H9 (cell line): ENCODE measurements around the gene PITPNM1. TPM values are rescaled to one million over a fixed set of nuclear protein-coding genes. Genes with fewer than 3 reads are reported as not detected.

Experiments used
- DNase-seq: peaks from one replicate; pipeline ENCODE4 v3.0.0-alpha.2; 2017
- H2AFZ ChIP-seq: one replicate; pipeline ENCODE4 v1.6.1; 2013; ENCODE audit warnings: mild to moderate bottlenecking, low read length, control low read depth, moderate library complexity
- H2AK5ac ChIP-seq: 2 replicates; pipeline ENCODE4 v1.6.1; 2013; ENCODE audit warnings: low read length, control low read depth, mixed read lengths; ENCODE audit not compliant: insufficient read length
- H2BK120ac ChIP-seq: one replicate; pipeline ENCODE4 v1.6.1; 2013; ENCODE audit warnings: low read depth, mild to moderate bottlenecking, low read length, control low read depth, inconsistent platforms; ENCODE audit not compliant: poor library complexity, severe bottlenecking
- H2BK12ac ChIP-seq: 2 replicates; pipeline ENCODE4 v1.6.1; 2013; ENCODE audit warnings: low read length, control low read depth, mixed read lengths, low read depth; ENCODE audit not compliant: insufficient read length
- H2BK15ac ChIP-seq: 2 replicates; pipeline ENCODE4 v1.6.1; 2013; ENCODE audit warnings: low read depth, low read length, control low read depth
- H2BK20ac ChIP-seq: one replicate; pipeline ENCODE4 v1.6.1; 2013; ENCODE audit warnings: low read depth, mild to moderate bottlenecking, low read length, control low read depth, inconsistent platforms; ENCODE audit not compliant: poor library complexity, severe bottlenecking
- H2BK5ac ChIP-seq: 2 replicates; pipeline ENCODE4 v1.6.1; 2013; ENCODE audit warnings: low read length, control low read depth, mixed read lengths; ENCODE audit not compliant: insufficient read length
- H3K14ac ChIP-seq: 2 replicates; pipeline ENCODE4 v1.6.1; 2013; ENCODE audit warnings: low read length, control low read depth; ENCODE audit not compliant: insufficient read depth
- H3K18ac ChIP-seq: 2 replicates; pipeline ENCODE4 v1.6.1; 2013; ENCODE audit warnings: low read depth, mild to moderate bottlenecking, mixed read lengths, low read length, control low read depth; ENCODE audit not compliant: insufficient read length
- H3K23ac ChIP-seq: 2 replicates; pipeline ENCODE4 v1.6.1; 2013; ENCODE audit warnings: low read length, control low read depth, mixed read lengths, low read depth; ENCODE audit not compliant: insufficient read length
- H3K23me2 ChIP-seq: 2 replicates; pipeline ENCODE4 v1.6.1; 2013; ENCODE audit warnings: low read depth, mild to moderate bottlenecking, mixed read lengths, low read length, control low read depth; ENCODE audit not compliant: insufficient read length, poor library complexity, severe bottlenecking
- H3K27ac ChIP-seq: 2 replicates; pipeline ENCODE4 v1.5.1; 2013; ENCODE audit warnings: low read length, control low read depth, mixed read lengths, low read depth; ENCODE audit not compliant: insufficient read length
- H3K27me3 ChIP-seq: 2 replicates; pipeline ENCODE4 v1.6.1; 2013; ENCODE audit warnings: low read length, control low read depth, inconsistent platforms; ENCODE audit not compliant: insufficient read depth
- H3K4ac ChIP-seq: 2 replicates; pipeline ENCODE4 v1.6.1; 2013; ENCODE audit warnings: low read depth, mild to moderate bottlenecking, control low read depth, inconsistent platforms, low read length, moderate library complexity
- H3K4me1 ChIP-seq: 2 replicates; pipeline ENCODE4 v1.6.1; 2013; ENCODE audit warnings: low read length, control low read depth, inconsistent platforms; ENCODE audit not compliant: insufficient read depth
- H3K4me2 ChIP-seq: 2 replicates; pipeline ENCODE4 v1.6.1; 2013; ENCODE audit warnings: low read length, control low read depth, mixed read lengths; ENCODE audit not compliant: insufficient read length, insufficient read depth
- H3K56ac ChIP-seq: 2 replicates; pipeline ENCODE4 v1.6.1; 2013; ENCODE audit warnings: low read depth, mild to moderate bottlenecking, mixed read lengths, low read length, control low read depth; ENCODE audit not compliant: insufficient read length
- H3K79me1 ChIP-seq: 2 replicates; pipeline ENCODE4 v1.6.1; 2013; ENCODE audit warnings: low read depth, mild to moderate bottlenecking, moderate library complexity, low read length, control low read depth, inconsistent platforms; ENCODE audit not compliant: insufficient read depth, poor library complexity, severe bottlenecking
- H3K79me2 ChIP-seq: 2 replicates; pipeline ENCODE4 v1.6.1; 2013; ENCODE audit warnings: low read length, control low read depth, inconsistent platforms; ENCODE audit not compliant: insufficient read depth
- H3K9ac ChIP-seq: 2 replicates; pipeline ENCODE4 v1.6.1; 2013; ENCODE audit warnings: low read length, control low read depth, mixed read lengths; ENCODE audit not compliant: insufficient read length; ENCODE audit errors: extremely low read depth
- H3K9me3 ChIP-seq: one replicate; pipeline ENCODE4 v1.6.1; 2013; ENCODE audit warnings: low read depth, low read length, inconsistent platforms; ENCODE audit not compliant: control insufficient read depth
- H3T11ph ChIP-seq: one replicate; pipeline ENCODE4 v1.6.1; 2013; ENCODE audit warnings: mild to moderate bottlenecking, low read length, control low read depth, inconsistent platforms
- H4K20me1 ChIP-seq: one replicate; pipeline ENCODE4 v1.6.1; 2013; ENCODE audit not compliant: control insufficient read depth, insufficient read length, insufficient read depth
- H4K5ac ChIP-seq: 2 replicates; pipeline ENCODE4 v1.6.1; 2013; ENCODE audit warnings: low read depth, mild to moderate bottlenecking, mixed read lengths, low read length, control low read depth; ENCODE audit not compliant: insufficient read length
- H4K8ac ChIP-seq: replicated peaks from 2 replicates; pipeline ENCODE4 v1.6.1; 2013; ENCODE audit warnings: low read length, control low read depth, mixed read lengths, low read depth; ENCODE audit not compliant: insufficient read length
- H4K91ac ChIP-seq: 2 replicates; pipeline ENCODE4 v1.6.1; 2013; ENCODE audit warnings: low read depth, mild to moderate bottlenecking, moderate library complexity, mixed read lengths, low read length, control low read depth; ENCODE audit not compliant: insufficient read length
- H3K27ac Mint-ChIP-seq, 3 experiments: 2 replicates in 2 of 3; 3 replicates in 1 of 3; pipeline ENCODE4 v1.8.0; 2020 to 2021; ENCODE audit warnings: mixed read lengths in 3 of 3, mild to moderate bottlenecking in 1 of 3, moderate library complexity in 1 of 3
- H3K27me3 Mint-ChIP-seq: 2 replicates; pipeline ENCODE4 v1.8.0; 2021; ENCODE audit warnings: low read depth, mild to moderate bottlenecking, moderate library complexity, mixed read lengths
- H3K36me3 Mint-ChIP-seq, 3 experiments: 2 replicates in 2 of 3; 3 replicates in 1 of 3; pipeline ENCODE4 v1.8.0; 2020 to 2021; ENCODE audit warnings: low read depth in 3 of 3, mixed read lengths in 3 of 3; ENCODE audit not compliant: insufficient read depth in 1 of 3
- H3K4me1 Mint-ChIP-seq, 2 experiments: 2 replicates each; pipeline ENCODE4 v1.8.0; 2020; ENCODE audit warnings: mixed read lengths in 2 of 2
- H3K4me3 Mint-ChIP-seq, 2 experiments: 2 replicates in 1 of 2; 3 replicates in 1 of 2; pipeline ENCODE4 v1.8.0; 2020 to 2021; ENCODE audit warnings: mild to moderate bottlenecking in 2 of 2, mixed read lengths in 2 of 2, moderate library complexity in 1 of 2
- H3K9me3 Mint-ChIP-seq, 2 experiments: 2 replicates in 1 of 2; 3 replicates in 1 of 2; pipeline ENCODE4 v1.8.0; 2020; ENCODE audit warnings: mild to moderate bottlenecking in 2 of 2, mixed read lengths in 2 of 2, moderate library complexity in 1 of 2
- CTCF ChIP-seq: fragments of 200-600 bp; sonication (generic); conservative IDR thresholded peaks from 3 replicates; pipeline ENCODE4 v1.8.0; 2021; ENCODE audit warnings: antibody characterized with exemption, mild to moderate bottlenecking
- WGBS: extraction: QIAGEN DNeasy Blood & Tissue Kit; methylation state at CpG from one replicate; pipeline ENCODE4 v1.1.7; 2013; ENCODE audit warnings: missing lambda C conversion rate, low lambda C conversion rate, mixed read lengths; ENCODE audit not compliant: insufficient read length; ENCODE audit errors: extremely low coverage; 5-methylcytosine and 5-hydroxymethylcytosine counted together
- total RNA-seq: library from RNA; stranded (reverse); gene quantifications from 2 replicates; pipeline ENCODE4 v1.2.1, GENCODE V29; 2021

The PITPNM1 gene
- total RNA-seq, 1 experiment from 2014 or later = 43.5 TPM

GRCh38 chr11:67497656-67498291, 7.4 kb downstream of the PITPNM1 start:
- no peak overlapping the region for H3K27ac Mint-ChIP-seq
- Histone ChIP-seq H4K91ac (no peak overlapping the region), H3K18ac (no peak overlapping the region), H3K4ac (no peak overlapping the region), H2AK5ac (no peak overlapping the region), H2BK120ac (no peak overlapping the region), H3K9ac (no peak overlapping the region), H3K23ac (no peak overlapping the region), H2BK15ac (no peak overlapping the region), H3K27me3 (no peaks in the 10 kb centered on the region), H2AFZ (no peak overlapping the region), H3K9me3 (no peaks in the 10 kb centered on the region), H2BK12ac (no peak overlapping the region), H4K8ac (no peak overlapping the region), H3K27ac (no peak overlapping the region), H2BK5ac (no peak overlapping the region), H3K14ac (no peak overlapping the region), H4K5ac (no peak overlapping the region), H3K23me2 (no peaks in the 10 kb centered on the region), H3K79me2 (no peaks in the 10 kb centered on the region), H3K56ac (no peak overlapping the region), H4K20me1 (no peaks in the 10 kb centered on the region), H3K79me1 (no peaks in the 10 kb centered on the region), H3T11ph (no peak overlapping the region), H3K4me1 (no peaks in the 10 kb centered on the region), H3K4me2 (no peak overlapping the region), H2BK20ac (no peak overlapping the region)
- H3K36me3 Mint-ChIP-seq = peaks cover 5 to 29% (median 10%) of the 10 kb centered on the region in 3 experiments
- peaks cover 2% of the 10 kb centered on the region; the same call in 1 of the 2 replicates for H3K27me3 Mint-ChIP-seq
- no peak for DNase-seq
- H3K4me1 Mint-ChIP-seq = peaks cover 0 to under 1% of the 10 kb centered on the region in 2 experiments; a peak in 2 of 4 replicates
- WGBS = no CpG with 5 or more reads among the region's 21 CpGs
- no peak overlapping the region for H3K4me3 Mint-ChIP-seq
- H3K9me3 Mint-ChIP-seq = no peaks in the 10 kb centered on the region
- no peak for TF ChIP-seq CTCF
